Measurements from ENCODE around the gene TMEM135.

DNA sequence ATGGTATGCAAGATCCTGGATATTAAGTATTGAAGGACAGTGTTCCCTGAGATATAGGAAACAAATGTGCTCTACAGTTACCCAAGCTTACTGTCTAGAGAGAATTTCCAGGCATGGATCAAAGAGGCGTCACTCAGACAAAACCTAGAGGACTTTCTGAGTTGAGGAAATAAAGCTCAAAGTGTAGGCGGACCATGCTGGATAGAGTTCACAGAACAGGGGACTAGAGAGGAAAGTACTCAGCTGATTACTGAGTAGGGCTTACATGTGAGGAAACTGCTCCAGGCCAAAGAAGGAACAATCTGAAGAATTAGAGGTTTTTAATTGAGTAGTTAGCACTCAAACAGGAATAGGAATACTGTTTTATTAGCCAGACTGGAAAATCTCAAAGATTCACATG lies 193.3 kb downstream of the TMEM135 start:
- TF ChIP-seq POLR2A (IDR thresholded peaks at IDR 0.05; ENCODE audit: low read depth, low read length) (no peak), TAF1 (IDR thresholded peaks at IDR 0.05; ENCODE audit: borderline replicate concordance, low read depth, low read length) (no peak), POLR2AphosphoS5 (IDR thresholded peaks at IDR 0.05; ENCODE audit: low read depth, low read length) (no peak)
